Fibroblast of skin of back (primary cell): ENCODE data around the gene ANP32A.

ENCODE experiments used
- DNase-seq: peaks from one replicate; pipeline ENCODE4 v3.0.0-alpha.2; 2013

The ANP32A gene

DNA sequence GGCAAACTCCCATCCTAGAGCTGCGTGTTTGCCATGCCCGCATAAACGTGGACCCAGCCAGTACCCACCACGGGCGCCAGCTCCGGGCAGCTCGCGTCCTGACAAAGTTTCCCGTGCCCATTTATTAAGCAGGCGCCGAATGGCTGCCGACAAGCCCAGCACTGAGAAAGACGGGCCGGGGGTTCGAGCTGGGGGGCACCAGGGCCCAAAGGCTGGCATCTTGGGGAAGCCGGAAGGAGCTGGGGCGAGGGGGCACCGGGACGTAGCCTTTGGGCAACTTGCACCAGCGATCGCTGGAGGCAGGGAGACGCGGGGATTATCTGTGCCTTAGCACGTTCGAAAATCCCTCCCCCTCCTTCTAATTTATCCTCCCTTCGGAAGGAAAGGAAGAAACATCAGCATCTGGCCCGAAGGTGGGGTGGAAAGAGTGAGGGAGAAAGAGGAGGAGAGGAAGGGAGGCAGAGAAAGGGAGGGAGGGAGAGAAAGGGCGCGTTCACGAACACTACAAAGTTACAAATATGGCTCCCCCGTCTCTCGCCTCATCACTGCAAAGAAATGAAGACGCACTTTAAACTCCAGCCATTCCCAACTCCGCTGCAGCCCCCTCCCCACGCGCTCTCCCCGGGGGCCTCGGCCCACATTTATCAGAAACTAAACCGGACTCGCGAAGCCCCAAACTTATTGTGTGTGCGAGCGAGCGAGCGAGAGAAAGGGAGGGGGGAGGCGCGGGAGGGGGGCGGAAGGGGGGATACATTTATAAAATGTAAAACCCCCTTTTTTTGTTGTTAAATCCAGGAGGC lies 1.0 kb downstream of the ANP32A start:
- DNase-seq: peak; percentile 80

DNA sequence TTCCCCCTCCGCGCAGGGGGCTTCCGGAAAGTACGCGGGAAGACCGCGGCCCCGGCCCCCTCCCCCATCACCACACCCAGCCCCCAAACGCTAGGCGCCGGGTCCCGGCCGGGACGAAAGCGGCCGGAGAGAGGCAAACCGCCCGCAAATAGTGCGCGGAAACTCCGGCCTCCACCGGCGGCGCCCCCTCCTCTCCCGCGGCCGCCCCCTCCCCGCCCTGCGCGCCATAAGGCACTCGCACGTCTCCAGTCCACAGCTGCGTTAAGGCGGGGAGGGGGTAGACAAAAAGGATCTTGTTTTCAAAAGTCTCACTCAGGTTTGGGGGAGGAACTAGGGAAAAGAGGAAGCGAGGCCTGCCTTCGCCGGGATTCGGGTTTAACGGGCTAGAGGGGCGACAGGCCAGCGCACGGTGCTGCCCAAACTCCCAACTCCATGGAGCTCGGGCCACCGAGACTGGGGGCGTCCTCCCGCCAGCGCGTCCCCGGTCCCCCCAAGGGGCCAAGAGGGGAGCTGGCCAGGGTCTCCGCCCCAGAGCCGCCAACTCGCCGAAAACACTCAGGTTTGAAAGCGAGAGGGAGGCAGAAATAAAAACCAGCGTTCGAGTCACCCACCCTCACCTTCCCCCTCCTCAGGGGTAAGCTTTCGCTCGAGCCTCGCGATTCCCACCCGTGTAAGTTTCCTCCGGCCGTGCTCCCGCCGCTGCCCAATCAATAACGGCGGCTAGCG lies 1.8 kb downstream of the ANP32A start:
- peak; percentile 69 for DNase-seq

- DNase-seq: peak; percentile 88
Observed at GRCh38 chr15:68818066-68818768, 2.5 kb downstream of the ANP32A start.

GRCh38 chr15:68817304-68818065 lies 3.2 kb downstream of the ANP32A start:
- peak; percentile 72 for DNase-seq

DNA sequence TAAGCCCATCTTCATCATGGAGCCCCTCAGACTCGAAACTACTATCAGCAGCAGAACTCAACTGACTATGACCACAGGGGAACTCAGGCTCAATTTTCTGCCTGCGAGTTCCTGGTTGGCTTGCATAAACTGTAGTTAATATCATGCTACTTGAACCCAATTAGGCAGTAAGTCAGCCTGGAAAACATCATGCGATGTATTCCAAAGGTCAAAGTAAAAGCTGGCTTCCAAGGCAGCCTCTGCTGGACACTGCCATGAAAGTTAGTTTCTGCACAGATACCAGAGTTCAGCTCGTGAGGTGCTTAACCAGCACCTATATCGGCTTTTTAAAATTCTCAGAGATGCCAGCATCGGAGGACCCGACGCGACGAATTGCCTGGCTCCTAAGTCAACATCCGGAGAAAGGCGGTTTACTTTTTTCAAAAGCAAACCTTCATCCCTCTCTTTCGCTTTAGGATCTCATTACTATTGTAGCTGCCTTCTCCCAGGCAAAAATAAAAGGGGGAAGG lies 3.8 kb downstream of the ANP32A start:
- DNase-seq: no peak

- no peak for DNase-seq
Observed at GRCh38 chr15:68816158-68816557, 4.5 kb downstream of the ANP32A start.

GRCh38 chr15:68815598-68815997 lies 5.1 kb downstream of the ANP32A start:
- peak; percentile 45 for DNase-seq

DNA sequence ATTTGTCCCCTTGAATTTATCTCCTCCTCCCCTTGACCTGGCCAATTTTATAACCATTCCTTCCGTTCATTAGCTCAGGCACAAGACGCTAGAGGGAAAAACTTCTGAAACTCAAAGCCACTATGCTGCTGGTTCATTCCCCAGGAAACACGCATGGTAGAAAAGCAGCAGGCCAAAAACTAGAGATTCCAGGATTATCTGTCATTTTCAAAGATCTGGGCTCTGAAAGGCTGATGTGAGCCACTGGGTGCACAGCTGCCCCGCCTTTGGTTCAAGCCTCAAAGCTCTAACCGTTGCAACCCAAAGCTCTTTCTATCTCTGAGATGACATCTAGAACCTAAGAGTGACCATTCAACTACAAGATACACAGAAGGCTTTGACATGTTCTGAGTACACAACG lies 6.1 kb downstream of the ANP32A start:
- DNase-seq: no peak

GRCh38 chr15:68812597-68813431 lies 7.9 kb downstream of the ANP32A start:
- DNase-seq: peak; percentile 53

- no peak for DNase-seq
Observed at GRCh38 chr15:68812069-68812468, 8.6 kb downstream of the ANP32A start.

- DNase-seq: no peak
Observed at GRCh38 chr15:68809517-68809916, 11.2 kb downstream of the ANP32A start.

GRCh38 chr15:68808770-68809169 lies 11.9 kb downstream of the ANP32A start:
- no peak for DNase-seq

DNA sequence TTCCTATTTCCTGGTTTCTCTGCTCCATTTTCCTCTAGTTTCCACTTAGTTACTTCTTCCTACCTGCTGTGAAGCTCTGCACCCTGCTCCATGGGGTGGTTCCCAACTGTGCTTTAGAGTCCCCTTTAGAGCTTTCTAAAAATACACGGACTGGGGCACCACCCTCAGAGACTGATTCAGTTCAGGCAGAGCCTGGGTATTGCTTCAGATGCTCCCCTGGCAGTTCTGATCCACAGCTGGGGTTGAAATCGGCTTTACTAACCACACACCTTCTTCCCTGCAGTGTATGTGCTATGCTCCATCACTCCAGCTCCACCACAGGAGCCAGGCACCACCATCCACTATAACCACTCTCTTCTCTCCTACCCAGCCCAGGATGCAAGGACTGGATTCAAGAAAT lies 12.6 kb downstream of the ANP32A start:
- DNase-seq: no peak

DNA sequence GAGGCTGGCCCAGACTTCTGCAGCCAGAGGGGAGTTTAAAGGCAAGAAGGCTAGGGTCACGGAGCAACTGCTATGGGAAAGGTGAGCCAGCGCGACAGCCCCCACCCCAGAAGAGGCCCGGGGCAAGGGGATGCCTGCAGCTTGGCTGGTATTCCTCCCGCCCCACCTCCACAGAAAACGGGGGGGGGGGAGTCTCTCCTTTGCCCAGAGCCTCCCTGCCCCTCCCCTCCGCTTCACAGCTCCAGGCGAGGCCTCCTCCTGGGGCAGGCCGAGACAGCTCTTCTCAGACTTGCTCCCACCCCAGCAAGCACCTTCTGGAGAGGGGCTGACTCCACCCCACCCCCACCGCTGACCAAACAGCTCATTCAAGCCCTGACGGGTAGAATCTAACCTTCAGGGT lies 13.4 kb downstream of the ANP32A start:
- DNase-seq: no peak

GRCh38 chr15:68806220-68807060 lies 14.3 kb downstream of the ANP32A start:
- no peak for DNase-seq

- no peak for DNase-seq
Observed at GRCh38 chr15:68802373-68802772, 18.3 kb downstream of the ANP32A start.

- no peak for DNase-seq
Observed at GRCh38 chr15:68801572-68802148, 19.0 kb downstream of the ANP32A start.

DNA sequence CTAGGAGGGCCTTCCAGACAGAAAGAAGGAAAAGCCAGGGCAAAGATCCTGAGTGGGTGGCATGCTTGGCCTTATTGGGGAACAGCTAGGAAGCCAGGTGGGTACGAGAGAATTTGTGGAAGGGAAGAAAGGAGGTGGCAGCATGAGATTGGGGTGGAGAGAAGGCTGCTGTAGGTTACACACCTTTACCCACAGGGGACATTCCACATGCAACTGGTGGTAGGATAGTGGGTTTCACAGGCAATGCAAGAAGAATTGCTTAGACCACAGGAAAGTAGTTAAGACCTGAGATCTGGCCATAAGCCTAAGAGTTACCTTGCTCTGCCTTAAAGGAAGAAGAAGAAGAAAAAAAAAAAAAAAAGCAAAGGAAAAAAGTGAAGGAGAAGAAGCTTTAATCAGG lies 19.8 kb downstream of the ANP32A start:
- DNase-seq: no peak

DNA sequence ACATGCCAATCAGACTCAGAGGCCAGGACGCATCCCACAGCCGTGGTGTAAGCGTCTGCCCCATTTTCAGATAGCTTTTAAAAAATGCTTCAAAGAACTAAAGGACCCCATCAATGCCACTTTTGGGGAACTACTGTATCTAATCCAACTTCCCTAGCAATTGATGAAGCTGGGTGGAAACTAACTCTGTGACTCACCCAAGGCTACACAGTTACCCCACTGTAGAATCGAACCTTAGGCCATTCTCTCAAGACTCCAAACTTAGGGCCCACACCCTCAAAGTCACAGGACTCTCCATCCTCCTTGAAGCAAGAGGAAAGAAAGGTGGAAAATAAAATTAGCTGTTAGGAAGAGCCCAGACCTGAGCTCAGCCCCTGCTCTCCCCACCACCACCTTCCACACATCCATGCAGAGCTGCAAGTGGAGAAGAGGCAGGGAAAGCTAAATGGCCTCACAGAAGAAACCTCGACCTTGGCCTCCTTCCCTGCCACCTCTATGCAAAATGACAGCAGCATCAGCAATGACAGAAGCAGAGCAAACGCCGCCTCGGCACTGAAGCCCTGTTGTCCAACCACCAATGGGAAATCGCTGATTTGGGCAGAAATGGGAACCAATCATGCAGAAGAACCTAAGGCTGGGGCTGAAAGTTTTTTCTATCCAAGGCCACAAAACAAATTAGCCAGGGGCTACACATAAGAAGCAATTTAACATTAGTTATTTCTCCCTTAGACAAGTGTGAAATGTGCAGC lies 22.2 kb downstream of the ANP32A start:
- DNase-seq: no peak
